K562 (cell line): ENCODE measurements around the gene PACRG. TPM values are rescaled to one million over a fixed set of nuclear protein-coding genes. Genes with fewer than 3 reads are reported as not detected.

Experiments
- ATAC-seq: fragments of 200-7000 bp; cut with Tn5 transposase; 3 replicates; pipeline ENCODE4 v1.9.1; 2020; ENCODE audit warnings: moderate library complexity
- BruUV-seq: library from RNA; stranded (reverse); fragments of 400-500 nt; replicated peaks from 2 replicates; lab custom pipeline; 2021; lab: Mats Ljungman, UMichigan
- CTCF ChIA-PET: fragments of 300-600 bp; formaldehyde crosslinking; extraction: SDS; loops from one replicate; lab custom pipeline; 2021; ENCODE audit warnings: low intra/inter-chr PET ratio; lab: Yijun Ruan, JAX
- POLR2A ChIA-PET: fragments of 300-600, 350-650 bp; sonication (Branson Sonifier 250); formaldehyde crosslinking; extraction: SDS; loops from one replicate; lab custom pipeline; 2021; ENCODE audit warnings: antibody characterized with exemption, inconsistent platforms; lab: Yijun Ruan, JAX
- DNase-seq, 4 experiments: peaks; one replicate each; pipeline versions ENCODE4 v3.0.0 to v3.0.0-alpha.2; 2011 to 2018; ENCODE audit warnings: low spot score in 3 of 4, mixed read lengths in 3 of 4; ENCODE audit errors: extremely low read depth in 1 of 4
- FAIRE-seq: peaks from 2 replicates; lab custom pipeline; 2011; peaks lifted over from hg19 to GRCh38; lab: Jason Lieb, UNC
- H2AFZ ChIP-seq: 2 replicates; pipeline ENCODE4 v1.6.0; 2011; ENCODE audit warnings: low read depth, low read length, control low read depth, inconsistent platforms
- H3K27ac ChIP-seq: fragments of 200-600 bp; 3 replicates; pipeline ENCODE4 v1.8.0; 2011; ENCODE audit warnings: low read depth, mild to moderate bottlenecking, control low read depth, inconsistent platforms, low read length, moderate library complexity, mixed read lengths; ENCODE audit errors: extremely low read depth
- H3K27me3 ChIP-seq, 2 experiments: fragments of 300-600 bp in 1 of 2; 2 replicates in 1 of 2; 3 replicates in 1 of 2; pipeline versions ENCODE4 v1.6.0 to v1.8.0; 2011; ENCODE audit warnings: inconsistent platforms in 2 of 2, low read length in 2 of 2, mild to moderate bottlenecking in 1 of 2, mixed read lengths in 1 of 2, moderate library complexity in 1 of 2; ENCODE audit not compliant: control insufficient read depth in 2 of 2, insufficient read depth in 2 of 2
- H3K36me3 ChIP-seq: fragments of 300-600 bp; 3 replicates; pipeline ENCODE4 v1.8.0; 2011; ENCODE audit warnings: mild to moderate bottlenecking, low read length, inconsistent platforms; ENCODE audit not compliant: control insufficient read depth, insufficient read depth
- H3K4me1 ChIP-seq, 2 experiments: fragments of 200-600 bp in 1 of 2; replicated peaks in 1 of 2; 2 replicates in 1 of 2; 3 replicates in 1 of 2; pipeline versions ENCODE4 v1.5.1 to v1.8.0; 2011; ENCODE audit warnings: inconsistent platforms in 2 of 2, low read length in 2 of 2, mild to moderate bottlenecking in 1 of 2, mixed read lengths in 1 of 2, moderate library complexity in 1 of 2; ENCODE audit not compliant: control insufficient read depth in 2 of 2, insufficient read depth in 2 of 2
- H3K4me2 ChIP-seq: 2 replicates; pipeline ENCODE4 v1.6.1; 2011; ENCODE audit warnings: low read length, control low read depth, inconsistent platforms, mixed read lengths; ENCODE audit not compliant: insufficient read depth
- H3K4me3 ChIP-seq: fragments of 200-600 bp; sonication (generic), shearing (Covaris generic); 2 replicates; pipeline ENCODE4 v1.5.1; 2016; ENCODE audit warnings: control low read depth, inconsistent platforms
- H3K79me2 ChIP-seq: fragments of 200-600 bp; 3 replicates; pipeline ENCODE4 v1.8.0; 2011; ENCODE audit warnings: low read length, inconsistent platforms; ENCODE audit not compliant: control insufficient read depth, insufficient read depth
- H3K9ac ChIP-seq, 2 experiments: 2 replicates each; pipeline versions ENCODE4 v1.6.0 to v1.6.1; 2011; ENCODE audit warnings: low read depth in 2 of 2, low read length in 2 of 2, control low read depth in 1 of 2, inconsistent platforms in 1 of 2, mild to moderate bottlenecking in 1 of 2, mixed read lengths in 1 of 2; ENCODE audit not compliant: insufficient read depth in 1 of 2
- H3K9me1 ChIP-seq: one replicate; pipeline ENCODE4 v1.6.0; 2011; ENCODE audit warnings: inconsistent platforms, mild to moderate bottlenecking, low read length, moderate library complexity; ENCODE audit not compliant: control insufficient read depth, insufficient read depth
- H3K9me3 ChIP-seq: replicated peaks from 2 replicates; pipeline ENCODE4 v1.5.1; 2011; ENCODE audit warnings: low read depth, low read length, inconsistent platforms; ENCODE audit not compliant: control insufficient read depth, insufficient read depth
- H4K20me1 ChIP-seq: replicated peaks from 2 replicates; pipeline ENCODE4 v1.6.1; 2011; ENCODE audit warnings: low read length, inconsistent platforms, mixed read lengths; ENCODE audit not compliant: control insufficient read depth, insufficient read depth
- ARHGAP35 ChIP-seq: fragments of 450-650 bp; IDR thresholded peaks from 2 replicates; pipeline ENCODE4 v1.6.1; 2018; ENCODE audit not compliant: partially characterized antibody
- NCOA1 ChIP-seq: fragments of 450-650 bp; IDR thresholded peaks from 2 replicates; pipeline ENCODE4 v1.6.1; 2016; ENCODE audit warnings: low read depth
- NCOR1 ChIP-seq: fragments of 450-650 bp; IDR thresholded peaks from 2 replicates; pipeline ENCODE4 v1.6.1; 2016; ENCODE audit warnings: mild to moderate bottlenecking, moderate library complexity
- NRF1 ChIP-seq, 2 experiments: fragments of 450-650 bp; IDR thresholded peaks in 1 of 2; conservative IDR thresholded peaks in 1 of 2; 2 replicates each; pipeline ENCODE4 v1.6.1; 2014; ENCODE audit warnings: mild to moderate bottlenecking in 2 of 2
- SMAD3 ChIP-seq: fragments of 450-650 bp; formaldehyde crosslinking; conservative IDR thresholded peaks from 2 replicates; pipeline ENCODE4 v1.4.0; 2020; ENCODE audit warnings: mild to moderate bottlenecking
- SPI1 ChIP-seq: IDR thresholded peaks from 2 replicates; pipeline ENCODE4 v1.6.1; 2011; ENCODE audit warnings: low read depth, low read length, control low read depth, borderline replicate concordance
- ZNF253 ChIP-seq: fragments of 250-450 bp; sonication (Bioruptor Pico); conservative IDR thresholded peaks from 2 replicates; pipeline ENCODE4 v1.6.1; 2021; ENCODE audit warnings: mild to moderate bottlenecking
- ZNF3 ChIP-seq: fragments of 250-450 bp; sonication (Bioruptor Pico); IDR thresholded peaks from 2 replicates; pipeline ENCODE4 v1.5.0; 2021; ENCODE audit warnings: mild to moderate bottlenecking, moderate library complexity
- ZNF79 ChIP-seq: fragments of 250-450 bp; sonication (Bioruptor Pico); IDR thresholded peaks from 2 replicates; pipeline ENCODE4 v1.4.0; 2020; ENCODE audit warnings: low read depth, mild to moderate bottlenecking, moderate library complexity
- WGBS: fragments of 100-300 bp; shearing (Covaris generic); methylation state at CpG from one replicate; pipeline ENCODE4 v1.1.6; 2016; ENCODE audit warnings: low coverage, mixed read lengths; ENCODE audit not compliant: insufficient coverage; ENCODE audit errors: missing lambda C conversion rate; 5-methylcytosine and 5-hydroxymethylcytosine counted together
- in situ Hi-C: fragments of 300-500 bp; cut with MboI; formaldehyde crosslinking; loops from 4 replicates; pipeline ENCODE4 v1.15.0; 2018; ENCODE audit warnings: inconsistent platforms, mixed read lengths
- intact Hi-C: fragments of 100-400 bp; cut with micrococcal nuclease; formaldehyde crosslinking; loops from 2 replicates; pipeline ENCODE4 v1.14.2; 2022
- polyA plus RNA-seq, 8 experiments: library from polyadenylated mRNA; depleted of rRNA in 4 of 8; stranded (reverse) in 5 of 8; unstranded in 3 of 8; fragments of >200 nt; fragmentation: Nextera tagmentation in 2 of 8; fragmentation: Illumina TruSeq in 1 of 8; extraction: Ambion mirVana in 2 of 8; extraction: Trizol in 1 of 8; gene quantifications; 2 replicates each; pipeline versions ENCODE4 v1.2.1 to v1.2.3, GENCODE V29; 2011 to 2014; ENCODE audit warnings: inconsistent platforms in 1 of 8, missing spikeins in 1 of 8
- total RNA-seq, 7 experiments: library from RNA; depleted of rRNA in 6 of 7; stranded (reverse); fragments of >200 nt in 6 of 7; fragmentation: Illumina TruSeq in 2 of 7; extraction: Trizol in 2 of 7; gene quantifications; 2 replicates each; pipeline versions ENCODE4 v1.2.1 to v1.2.3, GENCODE V29; 2011 to 2021; ENCODE audit warnings: low replicate concordance in 1 of 7
- TF ChIP-seq, protein P1 (sequence below): fragments of 450-650 bp; conservative IDR thresholded peaks from 2 replicates; pipeline ENCODE4 v1.6.1; 2016; ENCODE audit warnings: missing genetic modification characterization, low read depth, mild to moderate bottlenecking, control low read depth, missing compliant biosample characterization
- TF ChIP-seq, protein P2 (sequence below), 2 experiments: fragments of 450-650 bp; conservative IDR thresholded peaks; 2 replicates each; pipeline ENCODE4 v1.6.1; 2017; ENCODE audit warnings: mild to moderate bottlenecking in 2 of 2, moderate library complexity in 2 of 2
- TF ChIP-seq, protein P3 (sequence below): fragments of 250-450 bp; sonication (Bioruptor Pico); IDR thresholded peaks from 2 replicates; pipeline ENCODE4 v1.8.0; 2022; ENCODE audit warnings: inconsistent platforms

The PACRG gene
- total and polyA plus RNA-seq, 9 of the 15 experiments (the other 6 are each of a cell fraction or from before 2014, with no cell fraction given): 0.04 TPM; not detected in 8

DNA sequence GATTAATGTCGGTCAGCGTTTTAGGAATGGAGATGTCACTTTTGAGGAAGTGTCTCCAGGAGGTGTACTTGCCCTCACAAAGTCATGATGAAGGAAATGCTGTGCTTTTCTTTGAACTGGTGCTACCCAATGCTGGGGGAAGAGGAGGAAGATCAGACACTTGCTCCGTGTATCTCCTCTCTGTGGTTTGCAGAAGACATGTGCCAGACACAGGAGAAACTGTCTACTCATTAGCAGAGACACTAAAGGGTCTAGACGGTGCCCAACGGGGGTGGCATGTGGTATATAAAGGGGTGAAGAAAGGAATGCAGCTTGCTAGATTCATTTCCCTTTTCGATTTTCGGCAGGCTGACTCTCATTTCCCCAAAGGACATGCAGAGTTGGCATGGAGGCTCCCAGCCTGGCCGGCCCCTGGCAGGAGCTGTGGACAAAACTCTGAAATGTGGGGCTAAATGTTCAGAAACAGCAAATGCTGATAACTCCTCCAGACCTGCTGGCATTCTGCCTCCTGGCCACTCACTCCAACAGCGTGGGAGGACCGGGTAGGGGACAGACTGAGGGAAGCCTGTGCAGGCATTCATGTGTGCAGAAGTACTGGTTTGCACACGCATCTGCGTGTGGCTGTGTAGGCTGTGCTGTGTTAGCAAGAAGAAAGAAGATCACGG lies 627.1 kb downstream of the PACRG start:
- no peak overlapping the region; the same call in 1 of the 2 replicates for H2AFZ ChIP-seq
- POLR2A ChIA-PET: interaction anchor here (0.6 to 1.4 kb wide), 3 partner anchors 10 to 278 kb away, joined by 3 to 4 read pairs (median 3); no protein-coding TSS in a partner anchor
- no peaks in the 10 kb centered on the region for H3K36me3 ChIP-seq
- no TSS peak for BruUV-seq
- H3K9me3 ChIP-seq: no peaks in the 10 kb centered on the region
- H3K27me3 ChIP-seq: peaks cover 45 to 75% of the 10 kb centered on the region in 2 experiments
- H3K9me1 ChIP-seq: no peaks in the 10 kb centered on the region
- ATAC-seq: no peak
- no peak overlapping the region for H3K27ac ChIP-seq
- no peak overlapping the region for H3K4me2 ChIP-seq
- TF ChIP-seq ZNF253 (CRISPR knock-in tag): no peak
- TF ChIP-seq NCOR1: no peak
- no peak for TF ChIP-seq ARHGAP35
- no peak for TF ChIP-seq ZNF79 (CRISPR knock-in tag)
- TF ChIP-seq SPI1: peak; percentile 85
- TF ChIP-seq, protein P1, sequence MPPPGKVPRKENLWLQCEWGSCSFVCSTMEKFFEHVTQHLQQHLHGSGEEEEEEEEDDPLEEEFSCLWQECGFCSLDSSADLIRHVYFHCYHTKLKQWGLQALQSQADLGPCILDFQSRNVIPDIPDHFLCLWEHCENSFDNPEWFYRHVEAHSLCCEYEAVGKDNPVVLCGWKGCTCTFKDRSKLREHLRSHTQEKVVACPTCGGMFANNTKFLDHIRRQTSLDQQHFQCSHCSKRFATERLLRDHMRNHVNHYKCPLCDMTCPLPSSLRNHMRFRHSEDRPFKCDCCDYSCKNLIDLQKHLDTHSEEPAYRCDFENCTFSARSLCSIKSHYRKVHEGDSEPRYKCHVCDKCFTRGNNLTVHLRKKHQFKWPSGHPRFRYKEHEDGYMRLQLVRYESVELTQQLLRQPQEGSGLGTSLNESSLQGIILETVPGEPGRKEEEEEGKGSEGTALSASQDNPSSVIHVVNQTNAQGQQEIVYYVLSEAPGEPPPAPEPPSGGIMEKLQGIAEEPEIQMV: 0 out of 2 replicates have a peak, but pooled peaks have one; percentile 51
- no peak for TF ChIP-seq NCOA1
- TF ChIP-seq, protein P2, sequence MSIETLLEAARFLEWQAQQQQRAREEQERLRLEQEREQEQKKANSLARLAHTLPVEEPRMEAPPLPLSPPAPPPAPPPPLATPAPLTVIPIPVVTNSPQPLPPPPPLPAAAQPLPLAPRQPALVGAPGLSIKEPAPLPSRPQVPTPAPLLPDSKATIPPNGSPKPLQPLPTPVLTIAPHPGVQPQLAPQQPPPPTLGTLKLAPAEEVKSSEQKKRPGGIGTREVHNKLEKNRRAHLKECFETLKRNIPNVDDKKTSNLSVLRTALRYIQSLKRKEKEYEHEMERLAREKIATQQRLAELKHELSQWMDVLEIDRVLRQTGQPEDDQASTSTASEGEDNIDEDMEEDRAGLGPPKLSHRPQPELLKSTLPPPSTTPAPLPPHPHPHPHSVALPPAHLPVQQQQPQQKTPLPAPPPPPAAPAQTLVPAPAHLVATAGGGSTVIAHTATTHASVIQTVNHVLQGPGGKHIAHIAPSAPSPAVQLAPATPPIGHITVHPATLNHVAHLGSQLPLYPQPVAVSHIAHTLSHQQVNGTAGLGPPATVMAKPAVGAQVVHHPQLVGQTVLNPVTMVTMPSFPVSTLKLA (conservative IDR thresholded peaks at IDR 0.05): no peak
- TF ChIP-seq NRF1 (conservative IDR thresholded peaks at IDR 0.05 in 1 of 2, IDR thresholded peaks at IDR 0.05 in 1 of 2): no peak
- TF ChIP-seq ZNF3: no peak
- TF ChIP-seq, protein P3, sequence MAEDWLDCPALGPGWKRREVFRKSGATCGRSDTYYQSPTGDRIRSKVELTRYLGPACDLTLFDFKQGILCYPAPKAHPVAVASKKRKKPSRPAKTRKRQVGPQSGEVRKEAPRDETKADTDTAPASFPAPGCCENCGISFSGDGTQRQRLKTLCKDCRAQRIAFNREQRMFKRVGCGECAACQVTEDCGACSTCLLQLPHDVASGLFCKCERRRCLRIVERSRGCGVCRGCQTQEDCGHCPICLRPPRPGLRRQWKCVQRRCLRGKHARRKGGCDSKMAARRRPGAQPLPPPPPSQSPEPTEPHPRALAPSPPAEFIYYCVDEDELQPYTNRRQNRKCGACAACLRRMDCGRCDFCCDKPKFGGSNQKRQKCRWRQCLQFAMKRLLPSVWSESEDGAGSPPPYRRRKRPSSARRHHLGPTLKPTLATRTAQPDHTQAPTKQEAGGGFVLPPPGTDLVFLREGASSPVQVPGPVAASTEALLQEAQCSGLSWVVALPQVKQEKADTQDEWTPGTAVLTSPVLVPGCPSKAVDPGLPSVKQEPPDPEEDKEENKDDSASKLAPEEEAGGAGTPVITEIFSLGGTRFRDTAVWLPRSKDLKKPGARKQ (CRISPR knock-in tag): no peak
- TF ChIP-seq SMAD3 (CRISPR knock-in tag): no peak
- TF ChIP-seq, all 486 proteins: peak for 2
- intact Hi-C loops: no loop called here
- no peaks in the 10 kb centered on the region for H4K20me1 ChIP-seq
- no peak for FAIRE-seq
- in situ Hi-C loops: no loop called here
- H3K4me1 ChIP-seq: peaks cover 0 to 4% of the 10 kb centered on the region in 2 experiments; a peak in 2 of 5 replicates
- no peaks in the 10 kb centered on the region for H3K79me2 ChIP-seq
- CTCF ChIA-PET: no interaction called here
- WGBS: 9% methylated on average over 13 of the region's 13 CpGs
- DNase-seq: no peak
- no peak overlapping the region for H3K9ac ChIP-seq
- H3K4me3 ChIP-seq: no peak overlapping the region
